NCI-H2171 treated with DMSO at 0.1 percent for 48 hours (cell line): ENCODE results near the gene CBX8.

ENCODE experiments used
- DNase-seq: peaks from one replicate; lab custom pipeline; 2025; lab: John Stamatoyannopoulos, UW

The CBX8 gene

GRCh38 chr17:79750650-79751545 is 46.0 kb downstream of the CBX8 start:
- DNase-seq, result no peak

- no peak for DNase-seq
Measured at GRCh38 chr17:79749958-79750357, 46.9 kb downstream of the CBX8 start.

GRCh38 chr17:79749156-79749815 is 47.6 kb downstream of the CBX8 start:
- DNase-seq, result peak; percentile 84

- DNase-seq, result no peak
Measured at GRCh38 chr17:79748295-79749099, 48.4 kb downstream of the CBX8 start.

- DNase-seq, result peak; percentile 46
Measured at GRCh38 chr17:79747508-79748294, 49.2 kb downstream of the CBX8 start.

- DNase-seq, result peak; percentile 46
Measured at GRCh38 chr17:79746889-79747507, 49.9 kb downstream of the CBX8 start.

- no peak for DNase-seq
Measured at GRCh38 chr17:79745641-79746105, 51.2 kb downstream of the CBX8 start.

- no peak for DNase-seq
Measured at GRCh38 chr17:79743614-79744013, 53.3 kb downstream of the CBX8 start.

GRCh38 chr17:79742951-79743476 is 53.9 kb downstream of the CBX8 start:
- no peak for DNase-seq

- DNase-seq, result no peak
Measured at GRCh38 chr17:79742589-79742918, 54.3 kb downstream of the CBX8 start.
